WTC11 (cell line): ENCODE data around the gene MYOC. TPM values are rescaled to one million over a fixed set of nuclear protein-coding genes. Genes with fewer than 3 reads are reported as not detected.

ENCODE experiments used
- ATAC-seq: fragments of 200-7000 bp; cut with Tn5 transposase; 2 replicates; pipeline ENCODE4 v1.10.0; 2021; ENCODE audit warnings: mild to moderate bottlenecking, moderate library complexity
- CTCF ChIA-PET: fragments of 300-600 bp; sonication (Branson Sonifier 250); formaldehyde crosslinking; loops from one replicate; lab custom pipeline; 2021; ENCODE audit warnings: antibody characterized with exemption; lab: Charles Lee
- POLR2A ChIA-PET: fragments of 350-600 bp; sonication (Branson Sonifier 250); formaldehyde crosslinking; loops from one replicate; lab custom pipeline; 2021; ENCODE audit warnings: antibody characterized with exemption; lab: Charles Lee
- DNase-seq: peaks from one replicate; pipeline ENCODE4 v3.0.0; 2021; ENCODE audit warnings: low spot score
- H3K27ac Mint-ChIP-seq: 2 replicates; pipeline ENCODE4 v1.8.0; 2021; ENCODE audit warnings: mixed read lengths
- H3K27me3 Mint-ChIP-seq: 2 replicates; pipeline ENCODE4 v1.8.0; 2021; ENCODE audit warnings: low read depth, mild to moderate bottlenecking, moderate library complexity, mixed read lengths
- H3K36me3 Mint-ChIP-seq: 2 replicates; pipeline ENCODE4 v1.8.0; 2021; ENCODE audit warnings: mixed read lengths
- H3K4me1 Mint-ChIP-seq: 2 replicates; pipeline ENCODE4 v1.8.0; 2022; ENCODE audit warnings: mixed read lengths
- H3K4me3 Mint-ChIP-seq: 2 replicates; pipeline ENCODE4 v1.8.0; 2021; ENCODE audit warnings: mild to moderate bottlenecking, moderate library complexity, mixed read lengths
- H3K9me3 Mint-ChIP-seq: 2 replicates; pipeline ENCODE4 v1.8.0; 2021; ENCODE audit warnings: mixed read lengths
- AFF4 ChIP-seq: sonication (generic); formaldehyde crosslinking; IDR thresholded peaks from 2 replicates; pipeline ENCODE4 v1.8.1; 2023; ENCODE audit warnings: mild to moderate bottlenecking, missing genetic modification reagents, borderline replicate concordance
- AR ChIP-seq: fragments of 250-450 bp; sonication (Bioruptor Pico); IDR thresholded peaks from 2 replicates; pipeline ENCODE4 v1.9.0; 2021; ENCODE audit warnings: mild to moderate bottlenecking
- ARID4B ChIP-seq: sonication (generic); formaldehyde crosslinking; IDR thresholded peaks from 2 replicates; pipeline ENCODE4 v1.8.0; 2023; ENCODE audit warnings: missing genetic modification reagents, mild to moderate bottlenecking, borderline replicate concordance
- ATF1 ChIP-seq: sonication (generic); formaldehyde crosslinking; IDR thresholded peaks from 2 replicates; pipeline ENCODE4 v1.8.1; 2023; ENCODE audit warnings: mild to moderate bottlenecking, moderate library complexity, missing genetic modification reagents
- ATF2 ChIP-seq: sonication (generic); formaldehyde crosslinking; IDR thresholded peaks from 2 replicates; pipeline ENCODE4 v1.8.1; 2022; ENCODE audit warnings: low read depth, missing genetic modification reagents, borderline replicate concordance
- CREM ChIP-seq: sonication (generic); formaldehyde crosslinking; IDR thresholded peaks from 2 replicates; pipeline ENCODE4 v1.8.1; 2022; ENCODE audit warnings: mild to moderate bottlenecking, missing genetic modification reagents, moderate library complexity
- E2F5 ChIP-seq: sonication (generic); formaldehyde crosslinking; IDR thresholded peaks from 2 replicates; pipeline ENCODE4 v1.8.1; 2022; ENCODE audit warnings: mild to moderate bottlenecking, moderate library complexity, missing genetic modification reagents
- ETV6 ChIP-seq: sonication (generic); formaldehyde crosslinking; IDR thresholded peaks from 2 replicates; pipeline ENCODE4 v1.8.1; 2022; ENCODE audit warnings: mild to moderate bottlenecking, missing genetic modification reagents
- JAZF1 ChIP-seq: fragments of 250-450 bp; sonication (Bioruptor Pico); IDR thresholded peaks from 2 replicates; pipeline ENCODE4 v1.9.0; 2021; ENCODE audit warnings: moderate library complexity, mild to moderate bottlenecking, inconsistent platforms
- MYBL2 ChIP-seq: sonication (generic); formaldehyde crosslinking; IDR thresholded peaks from 2 replicates; pipeline ENCODE4 v1.8.1; 2023; ENCODE audit warnings: mild to moderate bottlenecking, moderate library complexity, missing genetic modification reagents
- NFYB ChIP-seq: sonication (generic); formaldehyde crosslinking; conservative IDR thresholded peaks from 2 replicates; pipeline ENCODE4 v1.8.0; 2022; ENCODE audit warnings: low read depth, missing genetic modification reagents
- SMAD3 ChIP-seq: sonication (generic); formaldehyde crosslinking; IDR thresholded peaks from 2 replicates; pipeline ENCODE4 v1.8.0; 2022; ENCODE audit warnings: missing genetic modification reagents, mild to moderate bottlenecking, borderline replicate concordance
- STAT6 ChIP-seq: sonication (generic); formaldehyde crosslinking; conservative IDR thresholded peaks from 2 replicates; pipeline ENCODE4 v1.8.1; 2023; ENCODE audit warnings: mild to moderate bottlenecking, low read depth, missing genetic modification reagents, moderate library complexity
- USF1 ChIP-seq: sonication (generic); formaldehyde crosslinking; IDR thresholded peaks from 2 replicates; pipeline ENCODE4 v1.8.0; 2022; ENCODE audit warnings: mild to moderate bottlenecking, missing genetic modification reagents
- ZBTB43 ChIP-seq: sonication (generic); formaldehyde crosslinking; IDR thresholded peaks from 2 replicates; pipeline ENCODE4 v1.8.1; 2023; ENCODE audit warnings: mild to moderate bottlenecking, missing genetic modification reagents
- ZNF121 ChIP-seq: sonication (generic); formaldehyde crosslinking; IDR thresholded peaks from 2 replicates; pipeline ENCODE4 v1.8.0; 2023; ENCODE audit warnings: missing genetic modification reagents
- total RNA-seq: library from RNA; stranded (reverse); gene quantifications from 3 replicates; pipeline ENCODE4 v1.2.3, GENCODE V29; 2021

The MYOC gene
- total RNA-seq, 1 experiment from 2014 or later = not detected

- Mint-ChIP-seq H3K4me1 (peaks cover 7% of the 10 kb centered on the region), H3K36me3 (peaks cover 29% of the 10 kb centered on the region), H3K4me3 (no peak overlapping the region), H3K27ac (no peak overlapping the region), H3K9me3 (no peaks in the 10 kb centered on the region), H3K27me3 (no peaks in the 10 kb centered on the region)
- CTCF ChIA-PET = no interaction called here
- DNase-seq = no peak
- POLR2A ChIA-PET = no interaction called here
- ATAC-seq = no peak
- TF ChIP-seq USF1 (CRISPR knock-in tag) (no peak), ZNF121 (CRISPR knock-in tag) (no peak), STAT6 (CRISPR knock-in tag) (no peak), AR (CRISPR knock-in tag) (0 out of 2 replicates have a peak, but pooled peaks have one; percentile 27), SMAD3 (CRISPR knock-in tag) (no peak), ATF2 (CRISPR knock-in tag) (no peak), JAZF1 (CRISPR knock-in tag) (no peak)
Measured at GRCh38 chr1:171595324-171595723, 57.2 kb downstream of the MYOC start.

GRCh38 chr1:171590022-171590421 lies 62.5 kb downstream of the MYOC start:
- H3K36me3 Mint-ChIP-seq = peaks cover 71% of the 10 kb centered on the region
- ChIA-PET POLR2A (no interaction called here), CTCF (no interaction called here)
- no peak overlapping the region for H3K27ac Mint-ChIP-seq
- no peaks in the 10 kb centered on the region for H3K4me1 Mint-ChIP-seq
- H3K9me3 Mint-ChIP-seq = no peaks in the 10 kb centered on the region
- H3K27me3 Mint-ChIP-seq = no peaks in the 10 kb centered on the region
- no peak for DNase-seq
- no peak overlapping the region for H3K4me3 Mint-ChIP-seq
- no peak for ATAC-seq
- TF ChIP-seq E2F5 (no peak), CREM (CRISPR knock-in tag) (no peak), ZBTB43 (CRISPR knock-in tag) (no peak), ZNF121 (CRISPR knock-in tag) (no peak), NFYB (CRISPR knock-in tag) (no peak), AFF4 (no peak), ETV6 (no peak), ARID4B (CRISPR knock-in tag) (no peak), ATF1 (CRISPR knock-in tag) (no peak), MYBL2 (CRISPR knock-in tag) (no peak)
